HepG2 (cell line): Measurements from ENCODE around the gene DPP8. TPM values are rescaled to one million over a fixed set of nuclear protein-coding genes. Genes with fewer than 3 reads are reported as not detected.

ENCODE experiments used
- ATAC-seq: fragments of 200-7000 bp; cut with Tn5 transposase; 3 replicates; pipeline ENCODE4 v1.9.1; 2020; ENCODE audit warnings: mild to moderate bottlenecking, moderate library complexity
- BruUV-seq: library from RNA; stranded (reverse); fragments of 400-500 nt; replicated peaks from 2 replicates; lab custom pipeline; 2021; lab: Mats Ljungman, UMichigan
- CTCF ChIA-PET: fragments of 300-600 bp; formaldehyde crosslinking; extraction: SDS; loops from one replicate; lab custom pipeline; 2021; ENCODE audit warnings: low total read pairs, inconsistent platforms, low intra/inter-chr PET ratio; lab: Yijun Ruan, JAX
- POLR2A ChIA-PET: fragments of 350-600 bp; sonication (Branson Sonifier 250); formaldehyde crosslinking; loops from one replicate; lab custom pipeline; 2020; ENCODE audit warnings: antibody characterized with exemption, inconsistent platforms; lab: Yijun Ruan, JAX
- DNase-seq: peaks from one replicate; pipeline ENCODE4 v3.0.0-alpha.2; 2015; ENCODE audit warnings: low spot score
- FAIRE-seq: peaks from 3 replicates; lab custom pipeline; 2011; peaks lifted over from hg19 to GRCh38; lab: Jason Lieb, UNC
- H2AFZ ChIP-seq: one replicate; pipeline ENCODE4 v1.6.1; 2011; ENCODE audit warnings: low read length, inconsistent platforms
- H3K27ac ChIP-seq: fragments of 300-600 bp; 3 replicates; pipeline ENCODE4 v1.8.0; 2011; ENCODE audit warnings: mixed run types, mild to moderate bottlenecking, mixed read lengths, low read length, inconsistent platforms; ENCODE audit not compliant: insufficient read depth; ENCODE audit errors: extremely low read length
- H3K27me3 ChIP-seq, 2 experiments: fragments of 200-600 bp in 1 of 2; 2 replicates in 1 of 2; 3 replicates in 1 of 2; pipeline versions ENCODE4 v1.6.0 to v1.8.0; 2011; ENCODE audit warnings: low read length in 2 of 2, mild to moderate bottlenecking in 2 of 2, moderate library complexity in 2 of 2, inconsistent platforms in 1 of 2; ENCODE audit not compliant: insufficient read depth in 2 of 2, control insufficient read depth in 1 of 2
- H3K36me3 ChIP-seq, 2 experiments: fragments of 200-600 bp in 1 of 2; replicated peaks in 1 of 2; 2 replicates in 1 of 2; 3 replicates in 1 of 2; pipeline versions ENCODE4 v1.5.1 to v1.8.0; 2011; ENCODE audit warnings: low read length in 2 of 2, inconsistent platforms in 1 of 2; ENCODE audit not compliant: insufficient read depth in 2 of 2, control insufficient read depth in 1 of 2
- H3K4me1 ChIP-seq: 2 replicates; pipeline ENCODE4 v1.5.1; 2012; ENCODE audit warnings: low read length, inconsistent platforms; ENCODE audit not compliant: insufficient read depth
- H3K4me2 ChIP-seq: 2 replicates; pipeline ENCODE4 v1.6.0; 2011; ENCODE audit warnings: low read depth, low read length, inconsistent platforms
- H3K4me3 ChIP-seq, 3 experiments: fragments of 200-600 bp in 1 of 3; sonication (generic), shearing (Covaris generic) in 1 of 3; replicated peaks in 1 of 3; 2 replicates each; pipeline ENCODE4 v1.5.1; 2011 to 2016; ENCODE audit warnings: low read length in 3 of 3, inconsistent platforms in 2 of 3, low read depth in 2 of 3, mild to moderate bottlenecking in 2 of 3, control low read depth in 1 of 3, mixed read lengths in 1 of 3; ENCODE audit not compliant: insufficient read depth in 1 of 3
- H3K79me2 ChIP-seq: one replicate; pipeline ENCODE4 v1.6.1; 2011; ENCODE audit warnings: low read length, inconsistent platforms; ENCODE audit not compliant: insufficient read depth
- H3K9ac ChIP-seq: 2 replicates; pipeline ENCODE4 v1.6.0; 2011; ENCODE audit warnings: mild to moderate bottlenecking, low read depth, low read length, inconsistent platforms; ENCODE audit not compliant: insufficient read depth
- H3K9me3 ChIP-seq: 2 replicates; pipeline ENCODE4 v1.5.1; 2012; ENCODE audit warnings: mild to moderate bottlenecking, low read length
- H4K20me1 ChIP-seq: 2 replicates; pipeline ENCODE4 v1.6.0; 2011; ENCODE audit warnings: inconsistent platforms, mild to moderate bottlenecking, low read length, moderate library complexity; ENCODE audit not compliant: insufficient read depth
- ATAD3A ChIP-seq: sonication (generic); formaldehyde crosslinking; IDR thresholded peaks from 2 replicates; pipeline ENCODE4 v1.4.0; 2020; ENCODE audit warnings: missing genetic modification reagents
- E2F5 ChIP-seq: sonication (generic); formaldehyde crosslinking; conservative IDR thresholded peaks from 2 replicates; pipeline ENCODE4 v1.4.0; 2020; ENCODE audit warnings: missing genetic modification reagents
- FLYWCH1 ChIP-seq: sonication (generic); formaldehyde crosslinking; IDR thresholded peaks from 2 replicates; pipeline ENCODE4 v1.8.1; 2023; ENCODE audit warnings: mild to moderate bottlenecking, missing genetic modification reagents
- KLF12 ChIP-seq: sonication (generic); formaldehyde crosslinking; IDR thresholded peaks from 2 replicates; pipeline ENCODE4 v1.4.0; 2020; ENCODE audit warnings: missing genetic modification reagents, borderline replicate concordance
- NFE2 ChIP-seq: sonication (generic); formaldehyde crosslinking; IDR thresholded peaks from 2 replicates; pipeline ENCODE4 v1.4.0; 2020; ENCODE audit warnings: missing genetic modification reagents
- RARA ChIP-seq: IDR thresholded peaks from 2 replicates; pipeline ENCODE4 v1.6.1; 2016; ENCODE audit warnings: missing genetic modification reagents, missing compliant biosample characterization
- REXO4 ChIP-seq: sonication (generic); formaldehyde crosslinking; IDR thresholded peaks from 2 replicates; pipeline ENCODE4 v1.8.0; 2022; ENCODE audit warnings: missing genetic modification reagents, mild to moderate bottlenecking, borderline replicate concordance
- ZNF121 ChIP-seq: sonication (generic); formaldehyde crosslinking; IDR thresholded peaks from 2 replicates; pipeline ENCODE4 v1.5.0; 2020; ENCODE audit warnings: mild to moderate bottlenecking, missing genetic modification reagents
- ZNF446 ChIP-seq: sonication (generic); formaldehyde crosslinking; IDR thresholded peaks from 2 replicates; pipeline ENCODE4 v1.5.0; 2020; ENCODE audit warnings: mild to moderate bottlenecking, missing genetic modification reagents
- ZNF644 ChIP-seq: IDR thresholded peaks from 2 replicates; pipeline ENCODE4 v1.6.1; 2016; ENCODE audit warnings: low read depth
- ZNF724P ChIP-seq: sonication (generic); formaldehyde crosslinking; IDR thresholded peaks from 2 replicates; pipeline ENCODE4 v1.8.0; 2022; ENCODE audit warnings: missing genetic modification reagents, borderline replicate concordance
- ZNF768 ChIP-seq: sonication (generic); formaldehyde crosslinking; IDR thresholded peaks from 2 replicates; pipeline ENCODE4 v1.4.0; 2020; ENCODE audit warnings: missing genetic modification reagents
- WGBS: methylation state at CpG from one replicate; pipeline ENCODE4 v1.1.6; 2017; ENCODE audit warnings: low lambda C conversion rate; 5-methylcytosine and 5-hydroxymethylcytosine counted together
- in situ Hi-C: cut with HindIII; loops from 2 replicates; pipeline ENCODE4 v1.10.0; 2017; ENCODE audit warnings: low pct_unique_long_range_greater_than_20kb; ENCODE audit not compliant: extremely low pct_ligation_motif_present
- intact Hi-C: fragments of 100-400 bp; cut with micrococcal nuclease; formaldehyde crosslinking; loops from one replicate; pipeline ENCODE4 v1.10.0; 2022; ENCODE audit not compliant: unreplicated experiment
- polyA plus RNA-seq, 8 experiments: library from polyadenylated mRNA; depleted of rRNA in 3 of 8; stranded (reverse) in 7 of 8; unstranded in 1 of 8; fragments of >200 nt; fragmentation: Illumina TruSeq in 4 of 8; extraction: Trizol in 4 of 8; gene quantifications; 2 replicates each; pipeline versions ENCODE4 v1.2.1 to v1.2.3, GENCODE V29; 2011 to 2016; ENCODE audit warnings: low read depth in 4 of 8, missing spikeins in 1 of 8, mixed read lengths in 1 of 8; ENCODE audit not compliant: insufficient read depth in 1 of 8
- total RNA-seq, 5 experiments: library from RNA; depleted of rRNA; stranded (reverse); fragments of >200 nt; fragmentation: Illumina TruSeq; extraction: Trizol; gene quantifications; 2 replicates each; pipeline ENCODE4 v1.2.3, GENCODE V29; 2016; ENCODE audit warnings: low read depth in 1 of 5
- TF ChIP-seq, protein P1 (sequence below): sonication (generic); formaldehyde crosslinking; IDR thresholded peaks from 2 replicates; pipeline ENCODE4 v1.4.0; 2020; ENCODE audit warnings: missing genetic modification reagents
- TF ChIP-seq, protein P2 (sequence below): sonication (generic); formaldehyde crosslinking; IDR thresholded peaks from 2 replicates; pipeline ENCODE4 v1.8.0; 2022; ENCODE audit warnings: mild to moderate bottlenecking, missing genetic modification reagents, borderline replicate concordance
- TF ChIP-seq, protein P3 (sequence below): IDR thresholded peaks from 2 replicates; pipeline ENCODE4 v1.6.1; 2012; ENCODE audit warnings: low read depth, low read length, improper control_type of control experiment
- TF ChIP-seq, protein P4 (sequence below): sonication (generic); formaldehyde crosslinking; IDR thresholded peaks from 2 replicates; pipeline ENCODE4 v1.4.0; 2020; ENCODE audit warnings: missing genetic modification reagents

DPP8 gene
- total and polyA plus RNA-seq, 2 of the 13 experiments (the other 11 are each of a cell fraction or from before 2014, with no cell fraction given) = 18.0 to 26.3 TPM

DNA sequence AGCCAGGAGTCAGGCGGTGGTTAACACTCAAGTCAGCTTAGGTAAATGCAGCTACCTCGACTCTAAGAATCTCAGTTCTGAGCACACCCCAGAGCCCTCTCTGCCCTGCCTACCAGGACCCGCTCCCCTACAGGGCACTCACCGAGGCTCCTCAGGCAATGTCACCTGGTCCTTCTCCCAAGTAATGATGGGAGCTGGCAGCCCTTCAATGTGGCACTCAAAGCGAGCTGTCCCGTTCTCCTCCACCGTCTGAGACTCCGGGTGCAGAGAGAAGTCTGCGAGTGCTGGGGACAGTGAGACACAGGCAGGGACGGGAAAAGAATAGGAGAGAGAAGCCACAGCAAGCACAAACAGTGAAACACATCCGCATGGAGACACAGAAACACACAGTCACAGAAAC is 107.5 kb downstream of the DPP8 start:
- Histone ChIP-seq H3K79me2 (no peaks in the 10 kb centered on the region), H3K4me2 (no peak overlapping the region)
- CTCF ChIA-PET = no interaction called here

More for the DNA sequence above, 107.5 kb downstream of the DPP8 start:
- TF ChIP-seq, protein P1, sequence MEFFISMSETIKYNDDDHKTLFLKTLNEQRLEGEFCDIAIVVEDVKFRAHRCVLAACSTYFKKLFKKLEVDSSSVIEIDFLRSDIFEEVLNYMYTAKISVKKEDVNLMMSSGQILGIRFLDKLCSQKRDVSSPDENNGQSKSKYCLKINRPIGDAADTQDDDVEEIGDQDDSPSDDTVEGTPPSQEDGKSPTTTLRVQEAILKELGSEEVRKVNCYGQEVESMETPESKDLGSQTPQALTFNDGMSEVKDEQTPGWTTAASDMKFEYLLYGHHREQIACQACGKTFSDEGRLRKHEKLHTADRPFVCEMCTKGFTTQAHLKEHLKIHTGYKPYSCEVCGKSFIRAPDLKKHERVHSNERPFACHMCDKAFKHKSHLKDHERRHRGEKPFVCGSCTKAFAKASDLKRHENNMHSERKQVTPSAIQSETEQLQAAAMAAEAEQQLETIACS = no peak
- no peak for TF ChIP-seq FLYWCH1 (CRISPR knock-in tag)
- TF ChIP-seq RARA (CRISPR knock-in tag) = no peak
- TF ChIP-seq REXO4 (CRISPR knock-in tag) = no peak
- no peak for TF ChIP-seq ZNF724P
- TF ChIP-seq, protein P2, sequence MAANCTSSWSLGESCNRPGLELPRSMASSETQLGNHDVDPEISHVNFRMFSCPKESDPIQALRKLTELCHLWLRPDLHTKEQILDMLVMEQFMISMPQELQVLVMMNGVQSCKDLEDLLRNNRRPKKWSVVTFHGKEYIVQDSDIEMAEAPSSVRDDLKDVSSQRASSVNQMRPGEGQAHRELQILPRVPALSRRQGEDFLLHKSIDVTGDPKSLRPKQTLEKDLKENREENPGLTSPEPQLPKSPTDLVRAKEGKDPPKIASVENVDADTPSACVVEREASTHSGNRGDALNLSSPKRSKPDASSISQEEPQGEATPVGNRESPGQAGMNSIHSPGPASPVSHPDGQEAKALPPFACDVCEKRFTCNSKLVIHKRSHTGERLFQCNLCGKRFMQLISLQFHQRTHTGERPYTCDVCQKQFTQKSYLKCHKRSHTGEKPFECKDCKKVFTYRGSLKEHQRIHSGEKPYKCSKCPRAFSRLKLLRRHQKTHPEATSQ (CRISPR knock-in tag) = no peak
- TF ChIP-seq ATAD3A = no peak
- TF ChIP-seq E2F5 = no peak
- no peak for TF ChIP-seq KLF12 (CRISPR knock-in tag)
- TF ChIP-seq ZNF446 (CRISPR knock-in tag) = no peak
- no peak for TF ChIP-seq NFE2
- TF ChIP-seq, protein P3, sequence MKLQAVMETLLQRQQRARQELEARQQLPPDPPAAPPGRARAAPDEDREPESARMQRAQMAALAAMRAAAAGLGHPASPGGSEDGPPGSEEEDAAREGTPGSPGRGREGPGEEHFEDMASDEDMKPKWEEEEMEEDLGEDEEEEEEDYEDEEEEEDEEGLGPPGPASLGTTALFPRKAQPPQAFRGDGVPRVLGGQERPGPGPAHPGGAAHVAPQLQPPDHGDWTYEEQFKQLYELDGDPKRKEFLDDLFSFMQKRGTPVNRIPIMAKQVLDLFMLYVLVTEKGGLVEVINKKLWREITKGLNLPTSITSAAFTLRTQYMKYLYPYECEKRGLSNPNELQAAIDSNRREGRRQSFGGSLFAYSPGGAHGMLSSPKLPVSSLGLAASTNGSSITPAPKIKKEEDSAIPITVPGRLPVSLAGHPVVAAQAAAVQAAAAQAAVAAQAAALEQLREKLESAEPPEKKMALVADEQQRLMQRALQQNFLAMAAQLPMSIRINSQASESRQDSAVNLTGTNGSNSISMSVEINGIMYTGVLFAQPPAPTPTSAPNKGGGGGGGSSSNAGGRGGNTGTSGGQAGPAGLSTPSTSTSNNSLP = no peak
- TF ChIP-seq, protein P4, sequence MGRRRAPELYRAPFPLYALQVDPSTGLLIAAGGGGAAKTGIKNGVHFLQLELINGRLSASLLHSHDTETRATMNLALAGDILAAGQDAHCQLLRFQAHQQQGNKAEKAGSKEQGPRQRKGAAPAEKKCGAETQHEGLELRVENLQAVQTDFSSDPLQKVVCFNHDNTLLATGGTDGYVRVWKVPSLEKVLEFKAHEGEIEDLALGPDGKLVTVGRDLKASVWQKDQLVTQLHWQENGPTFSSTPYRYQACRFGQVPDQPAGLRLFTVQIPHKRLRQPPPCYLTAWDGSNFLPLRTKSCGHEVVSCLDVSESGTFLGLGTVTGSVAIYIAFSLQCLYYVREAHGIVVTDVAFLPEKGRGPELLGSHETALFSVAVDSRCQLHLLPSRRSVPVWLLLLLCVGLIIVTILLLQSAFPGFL (CRISPR knock-in tag) = no peak
- no peak for TF ChIP-seq ZNF768 (CRISPR knock-in tag)
- TF ChIP-seq ZNF644 (CRISPR knock-in tag) = no peak
- no peak for TF ChIP-seq ZNF121
- TF ChIP-seq, all 625 proteins: peak for 0
- POLR2A ChIA-PET = no interaction called here
- Histone ChIP-seq H3K27ac (no peak overlapping the region), H3K4me3 (no peak overlapping the region), H2AFZ (no peak overlapping the region), H3K9me3 (no peaks in the 10 kb centered on the region), H4K20me1 (no peaks in the 10 kb centered on the region), H3K27me3 (peaks cover 0 to 3% of the 10 kb centered on the region in 2 experiments; a peak in 3 of 5 replicates), H3K4me1 (peaks cover 48% of the 10 kb centered on the region), H3K36me3 (no peaks in the 10 kb centered on the region), H3K9ac (no peak overlapping the region)
- in situ Hi-C loops = no loop called here
- no peak for ATAC-seq
- 69% methylated on average over 9 of the region's 11 CpGs for WGBS
- DNase-seq = no peak
- intact Hi-C loops = no loop called here
- no peak for FAIRE-seq
- BruUV-seq = no TSS peak
